NCI-H1436 treated with DMSO at 0.1 percent for 48 hours (cell line): ENCODE data around the gene ARID4B.
"Not testable (repeated sequence)": the region's sequence is repeated elsewhere in the genome, so short reads cannot be mapped to it uniquely, and the experiment has no call there.

Experiments
- DNase-seq: peaks from one replicate; lab custom pipeline; 2025; lab: John Stamatoyannopoulos, UW

Gene ARID4B

DNA sequence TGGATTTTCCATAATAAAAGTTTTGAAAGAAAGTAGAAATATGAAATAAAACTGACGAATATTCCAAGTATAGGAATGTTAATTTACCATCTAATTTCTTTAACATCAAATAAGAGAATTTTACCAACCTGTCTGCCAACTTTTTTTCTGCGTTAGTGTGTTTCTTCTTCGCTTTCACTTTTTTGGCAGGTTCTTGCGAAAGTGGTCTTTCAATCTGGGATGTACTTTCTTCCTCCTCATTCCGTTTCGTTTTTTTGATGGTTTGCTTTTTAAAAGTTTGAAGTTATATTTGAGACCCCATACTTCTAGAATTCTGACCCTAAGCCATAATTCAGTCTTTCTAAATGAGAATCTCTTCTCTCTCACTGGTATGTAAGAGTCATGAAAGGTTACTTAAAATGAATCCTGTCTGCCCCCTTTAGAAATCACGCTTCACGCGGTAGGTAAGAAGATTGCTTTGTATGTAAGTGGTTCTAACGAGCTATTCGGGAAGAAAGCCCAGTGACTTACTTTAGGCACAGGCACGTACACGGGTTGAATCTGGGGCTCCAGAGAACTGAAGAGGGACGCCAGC, 167.5 kb downstream of the ARID4B start:
- DNase-seq: no peak

GRCh38 chr1:235159930-235160329, 168.0 kb downstream of the ARID4B start:
- not testable (repeated sequence) for DNase-seq

GRCh38 chr1:235159284-235159683, 168.7 kb downstream of the ARID4B start:
- DNase-seq: not testable (repeated sequence)

GRCh38 chr1:235158680-235159079, 169.3 kb downstream of the ARID4B start:
- DNase-seq: no peak

DNA sequence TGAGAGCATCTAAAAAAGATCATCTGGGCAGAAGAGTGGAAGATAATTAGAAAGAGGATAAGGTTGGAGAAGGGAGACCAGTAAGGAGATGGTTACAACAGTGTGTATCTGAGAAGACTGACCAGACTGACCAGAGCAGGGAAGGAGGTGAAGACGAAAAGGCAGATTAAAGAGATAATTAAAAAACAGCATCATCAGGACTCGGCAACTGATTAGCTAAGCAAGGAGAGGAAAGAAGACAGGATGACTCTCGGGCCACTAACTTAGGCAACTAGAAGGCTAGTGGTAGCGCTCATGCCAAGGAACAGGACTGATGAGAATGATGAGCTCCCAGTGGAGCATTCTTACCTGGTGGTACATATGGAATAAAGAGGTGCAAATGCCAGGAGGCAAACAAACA, 170.8 kb downstream of the ARID4B start:
- DNase-seq: no peak

DNA sequence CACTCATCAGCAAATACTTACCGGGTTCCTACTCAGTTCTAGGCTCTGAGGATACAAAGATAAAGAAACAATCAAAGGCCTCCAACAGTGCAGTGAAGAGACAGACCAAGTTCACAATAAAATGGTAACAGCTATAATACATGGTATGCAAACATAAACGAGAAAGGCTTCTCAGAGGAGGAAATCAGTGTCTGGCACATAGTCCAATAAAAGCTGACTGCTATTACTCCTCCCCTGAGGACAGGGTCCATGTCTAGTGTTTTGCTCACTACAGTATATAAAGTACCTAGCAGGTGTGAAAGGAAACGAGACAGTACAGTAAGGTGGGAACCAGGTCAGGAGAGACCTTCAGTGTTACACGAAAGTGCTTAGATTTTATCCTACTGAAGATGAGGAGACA, 171.2 kb downstream of the ARID4B start:
- no peak for DNase-seq

DNA sequence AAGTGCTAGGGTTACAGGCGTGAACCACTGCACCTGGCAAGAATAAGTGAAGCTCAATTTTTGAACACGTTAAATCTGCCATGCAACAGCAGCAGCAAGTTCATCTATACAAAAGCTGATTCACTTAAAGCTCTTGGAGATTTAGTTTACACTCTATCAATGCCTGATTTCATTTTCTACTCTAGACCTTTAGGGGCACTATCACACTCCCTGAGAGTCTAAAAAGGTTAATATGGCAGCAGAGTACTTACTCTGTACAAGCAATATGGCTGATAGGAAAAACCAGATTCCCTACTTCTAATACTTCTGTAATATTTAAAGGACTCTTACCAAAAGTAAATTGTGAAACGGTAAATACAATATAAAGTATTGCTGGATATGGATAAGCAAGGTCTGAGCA, 171.7 kb downstream of the ARID4B start:
- no peak for DNase-seq

- no peak for DNase-seq
Measured at GRCh38 chr1:235152235-235152634, 175.7 kb downstream of the ARID4B start.

GRCh38 chr1:235151033-235151432, 176.9 kb downstream of the ARID4B start:
- no peak for DNase-seq

DNA sequence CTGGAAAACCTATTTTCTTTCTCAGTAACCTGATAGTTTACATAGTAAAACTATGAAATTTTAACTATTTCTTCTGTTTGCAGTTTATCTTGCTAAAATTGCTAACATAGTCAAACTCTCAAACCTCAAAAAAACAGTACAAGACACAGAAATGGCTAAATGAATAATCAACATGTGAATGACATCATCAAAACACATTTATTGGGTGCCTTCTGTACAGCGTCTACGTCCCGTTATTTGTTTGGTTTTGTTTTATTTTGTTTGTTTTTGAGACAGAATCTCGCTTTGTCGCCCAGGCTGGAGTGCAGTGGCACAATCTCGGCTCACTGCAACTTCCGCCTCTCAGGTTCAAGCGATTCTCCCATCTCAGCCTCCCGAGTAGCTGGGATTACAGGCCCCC, 178.2 kb downstream of the ARID4B start:
- no peak for DNase-seq

GRCh38 chr1:235147269-235147668, 180.7 kb downstream of the ARID4B start:
- no peak for DNase-seq

DNA sequence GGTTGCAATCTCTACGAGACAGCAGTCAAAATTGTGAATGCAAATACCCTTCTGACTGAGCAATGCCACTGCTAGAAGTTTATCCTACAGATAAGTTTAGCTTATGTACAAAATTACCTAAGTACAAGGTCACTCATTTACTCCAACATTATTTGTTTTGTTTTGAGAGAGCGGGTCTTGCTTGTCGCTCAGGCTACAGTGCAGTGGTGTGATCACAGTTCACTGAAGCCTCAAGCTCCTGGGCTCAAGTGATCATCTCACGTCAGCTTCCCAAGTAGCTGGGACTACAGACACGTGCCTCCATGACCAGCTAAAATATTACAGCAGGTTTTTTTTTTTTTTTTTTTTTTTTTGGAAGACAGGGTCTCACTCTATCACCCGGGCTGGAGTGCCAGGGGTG, 182.3 kb downstream of the ARID4B start:
- no peak for DNase-seq

DNA sequence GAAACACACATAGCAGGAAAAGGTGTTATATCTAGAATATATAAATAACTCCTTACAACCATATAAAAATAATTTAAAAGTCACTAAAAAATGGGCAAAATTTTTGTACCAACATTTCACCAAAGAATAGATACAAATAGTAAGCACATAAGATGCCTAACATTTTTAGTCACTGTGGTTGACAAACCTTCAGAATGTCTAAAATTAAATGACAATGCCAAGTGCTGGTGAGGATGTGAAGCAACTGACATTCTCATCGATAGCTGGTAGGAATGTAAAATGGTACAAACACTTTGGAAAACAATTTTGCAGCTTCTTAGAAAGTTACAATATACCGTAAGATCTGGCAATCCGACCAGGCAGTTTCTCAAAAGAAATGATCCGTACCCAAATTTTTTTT, 185.0 kb downstream of the ARID4B start:
- no peak for DNase-seq

- no peak for DNase-seq
Measured at GRCh38 chr1:235139315-235139714, 188.7 kb downstream of the ARID4B start.

DNA sequence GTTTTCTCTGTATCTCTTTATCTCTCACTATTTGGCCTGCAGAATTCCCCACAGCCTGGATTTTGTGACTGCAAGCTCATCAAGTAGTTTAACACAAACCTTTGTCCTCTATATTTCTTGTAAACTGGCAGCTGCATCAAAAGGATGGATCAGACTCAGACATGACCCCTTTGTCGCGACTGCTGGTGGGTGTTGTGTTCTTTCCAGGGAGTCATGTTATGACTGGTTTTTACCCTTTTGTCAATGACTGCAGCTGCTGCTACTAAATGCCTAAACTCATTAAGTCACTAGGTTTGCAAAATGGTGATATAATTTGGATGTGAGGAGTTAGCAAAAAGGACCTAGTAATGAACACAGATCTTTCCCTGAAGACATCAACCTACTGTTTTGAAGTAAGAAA, 189.2 kb downstream of the ARID4B start:
- no peak for DNase-seq

DNA sequence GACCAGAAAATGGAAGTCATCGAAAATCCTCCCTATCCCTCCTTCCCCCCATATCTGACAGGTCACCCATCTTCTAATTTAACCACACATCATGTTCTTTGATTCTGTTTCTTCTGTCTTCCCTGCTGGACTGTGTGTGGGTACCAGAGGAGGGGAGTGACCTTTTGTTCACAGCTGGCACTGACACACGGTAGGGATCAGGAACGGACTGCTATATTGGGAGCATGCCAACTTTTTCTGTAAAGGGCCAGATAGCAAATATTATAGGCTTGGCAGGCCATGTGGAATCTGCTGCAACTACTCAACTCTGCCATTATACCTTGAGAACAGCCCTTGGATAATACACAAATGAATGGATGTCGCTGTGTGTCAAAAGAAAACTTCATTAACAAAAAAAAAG, 191.9 kb downstream of the ARID4B start:
- no peak for DNase-seq

DNA sequence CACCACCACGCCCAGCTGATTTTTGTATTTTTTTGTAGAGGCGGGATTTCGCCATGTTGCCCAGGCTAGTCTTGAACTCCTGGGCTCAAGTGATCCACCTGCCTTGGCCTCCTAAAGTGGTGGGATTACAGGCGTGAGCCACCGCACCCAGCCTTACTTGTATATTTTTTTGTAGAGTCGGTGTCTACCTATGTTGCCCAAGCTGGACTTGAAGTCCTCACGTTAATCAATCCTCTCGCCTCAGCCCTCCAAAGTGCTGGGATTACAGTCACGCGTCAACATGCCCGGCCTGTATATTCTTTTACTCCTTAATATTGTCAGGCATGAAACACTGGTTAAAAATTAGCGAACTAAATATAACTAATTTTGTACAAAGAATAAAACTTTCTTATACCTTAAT, 193.8 kb downstream of the ARID4B start:
- DNase-seq: no peak

DNA sequence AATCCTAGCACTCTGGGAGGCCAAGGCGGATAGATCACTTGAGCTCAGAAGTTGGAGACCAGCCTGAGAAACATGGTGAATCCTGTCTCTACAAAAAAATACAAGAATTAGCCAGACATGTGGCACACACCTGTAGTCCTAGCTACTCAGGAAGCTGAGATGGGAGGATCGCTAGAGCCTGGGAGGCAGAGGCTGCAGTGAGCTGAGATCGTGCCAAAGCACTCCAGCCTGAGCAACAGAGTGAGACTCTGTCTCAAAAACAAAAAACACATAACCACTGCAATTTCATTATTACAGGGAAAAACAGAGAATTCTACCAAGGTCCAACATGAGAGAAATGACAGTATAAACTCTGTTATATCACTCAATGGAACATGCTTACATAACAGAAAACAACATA, 194.9 kb downstream of the ARID4B start:
- no peak for DNase-seq

DNA sequence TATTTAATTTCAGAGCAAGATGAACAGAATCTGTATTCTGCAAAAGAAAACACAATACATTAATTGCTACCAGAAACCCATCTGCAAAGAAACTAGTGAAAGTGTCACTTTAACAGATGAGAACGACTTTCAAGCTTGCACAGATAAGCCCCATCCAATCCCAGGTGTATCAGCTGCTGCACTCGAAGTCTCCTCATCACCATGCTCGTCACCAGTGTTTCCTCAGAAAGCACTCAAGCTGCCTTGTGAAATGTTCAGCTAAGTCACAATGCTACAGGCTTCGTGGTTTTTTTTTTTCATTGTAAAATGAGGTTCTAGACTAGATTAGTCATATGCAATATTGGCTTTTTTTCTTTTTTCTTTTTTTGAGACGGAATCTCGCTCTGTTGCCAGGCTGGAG, 196.0 kb downstream of the ARID4B start:
- DNase-seq: no peak

DNA sequence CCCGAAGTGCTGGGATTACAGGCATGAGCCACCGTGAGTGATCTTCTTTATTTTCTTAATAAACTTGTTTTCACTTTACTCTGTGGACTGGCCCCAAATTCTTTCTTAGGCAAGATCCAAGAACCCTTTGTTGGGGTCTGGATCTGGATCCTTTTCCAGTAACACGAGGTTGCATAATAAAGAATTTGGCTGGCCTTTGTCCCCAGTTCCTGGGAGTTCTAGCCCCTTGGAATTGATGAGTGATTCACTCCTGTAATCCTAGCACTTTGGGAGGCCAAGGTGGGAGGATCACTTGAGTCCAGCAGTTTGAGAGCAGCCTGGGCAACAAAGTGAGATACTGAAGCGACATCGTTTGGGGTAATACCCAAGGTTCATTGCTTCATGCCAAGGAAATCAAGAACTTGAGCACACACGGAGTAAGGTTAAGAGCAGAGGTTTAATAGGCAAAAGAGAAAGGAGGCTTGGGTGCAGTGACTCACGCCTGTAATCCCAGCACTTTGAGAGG, 197.2 kb downstream of the ARID4B start:
- no peak for DNase-seq

DNA sequence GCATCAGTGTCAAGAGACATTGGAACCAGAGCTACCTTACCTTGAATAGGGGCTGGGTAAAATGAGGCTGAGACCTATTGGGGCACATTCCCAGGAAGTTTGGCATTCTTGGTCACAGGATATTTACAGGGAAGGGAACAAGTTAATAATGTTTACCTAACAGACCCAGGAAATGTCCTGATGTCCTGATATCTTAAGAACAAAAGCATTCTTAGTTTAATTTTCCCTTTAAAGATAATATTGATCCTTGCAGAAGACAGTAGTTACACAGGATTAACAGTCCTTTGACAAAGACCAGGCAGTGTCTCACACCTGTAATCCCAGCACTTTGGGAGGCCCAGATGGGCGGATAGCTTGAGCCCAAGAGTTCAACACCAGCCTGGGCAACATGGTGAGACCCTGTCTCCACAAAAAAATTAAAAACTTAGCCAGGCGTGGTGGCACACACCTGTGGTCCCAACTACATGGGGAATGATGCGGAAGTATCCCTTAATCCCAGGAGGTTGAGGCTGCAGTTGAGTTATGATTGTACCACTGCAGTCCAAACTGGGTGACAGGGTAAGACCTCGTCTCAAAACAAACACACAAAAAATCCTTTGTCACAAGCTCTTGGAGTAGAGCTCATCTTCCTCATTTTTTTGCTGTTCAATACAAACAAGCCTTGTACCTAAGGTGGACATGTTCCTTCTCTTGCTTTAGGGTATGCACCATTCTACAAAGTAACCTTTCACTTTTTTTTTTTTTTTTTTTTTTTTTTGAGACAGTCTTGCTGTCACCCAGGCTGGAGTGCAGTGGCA, 198.0 kb downstream of the ARID4B start:
- no peak for DNase-seq

DNA sequence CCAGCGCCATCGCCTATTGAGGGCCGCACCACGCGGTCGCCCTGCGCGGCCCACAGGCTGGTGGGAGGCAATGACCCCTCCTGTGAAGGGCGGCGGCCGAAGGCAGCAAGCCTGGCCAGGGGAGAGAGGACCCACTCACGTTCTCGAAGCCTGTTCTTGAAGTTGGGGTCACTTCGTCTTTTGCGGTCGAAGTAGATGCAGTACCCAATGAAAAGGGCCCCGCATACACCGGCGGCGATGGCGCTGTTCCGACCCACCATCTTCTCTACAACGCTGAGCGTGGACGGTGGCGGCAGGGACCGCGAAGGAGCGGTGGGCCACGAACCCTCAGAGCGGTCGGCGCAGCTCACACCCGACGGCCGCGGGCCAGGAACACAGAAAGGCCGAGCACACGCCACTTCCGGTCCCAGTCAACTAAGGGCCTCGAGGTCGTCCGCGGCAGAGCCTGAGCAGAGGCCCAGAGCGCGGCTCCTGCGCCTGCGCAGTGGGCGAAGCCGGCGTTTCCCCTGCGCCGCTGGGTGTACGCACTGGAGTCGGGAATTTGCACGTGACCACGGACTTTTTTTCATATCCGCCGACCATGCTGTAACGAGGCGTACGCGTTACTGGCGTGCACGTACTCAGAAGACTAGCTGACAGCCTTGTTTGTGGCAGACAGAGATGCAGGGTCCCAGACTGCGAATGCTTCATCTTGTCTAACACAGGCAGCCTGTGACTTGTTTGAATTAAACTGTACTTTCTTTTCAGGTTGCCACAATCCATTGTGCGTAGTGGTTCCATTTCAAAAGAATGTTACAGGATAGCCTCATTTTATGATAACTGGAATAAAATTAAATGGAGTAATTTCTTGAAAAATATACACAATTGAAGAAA, 199.3 kb downstream of the ARID4B start, which contains the start of gene TOMM20:
TSS of gene TOMM20 (minus strand) at position 382 of the 873 bp plus-strand sequence. CDS start at position 260, 122 bp downstream.
- peak; percentile 93 for DNase-seq
